Endothelial cell of umbilical vein (primary cell): ENCODE results near the gene COA3. TPM values are rescaled to one million over a fixed set of nuclear protein-coding genes. Genes with fewer than 3 reads are reported as not detected.

Experiments
- BruUV-seq: library from RNA; stranded (reverse); fragments of 400-500 nt; replicated peaks from 2 replicates; lab custom pipeline; 2021; lab: Mats Ljungman, UMichigan
- CTCF ChIA-PET: fragments of 300-600, 350-600 bp; sonication (Branson Sonifier 250); formaldehyde crosslinking; loops from one replicate; lab custom pipeline; 2021; ENCODE audit warnings: antibody characterized with exemption, inconsistent platforms; lab: Charles Lee
- POLR2A ChIA-PET: fragments of 300-600, 350-600 bp; sonication (Branson Sonifier 250); formaldehyde crosslinking; loops from one replicate; lab custom pipeline; 2021; ENCODE audit warnings: antibody characterized with exemption, inconsistent platforms; lab: Charles Lee
- DNase-seq: peaks from one replicate; pipeline ENCODE4 v3.0.0-alpha.2; 2011; ENCODE audit warnings: low read depth, low spot score
- FAIRE-seq: peaks from 2 replicates; lab custom pipeline; 2011; peaks lifted over from hg19 to GRCh38; lab: Jason Lieb, UNC
- H2AFZ ChIP-seq: 2 replicates; pipeline ENCODE4 v1.6.0; 2012; ENCODE audit warnings: low read depth, low read length, control low read depth, inconsistent platforms
- H3K27ac ChIP-seq: 2 replicates; pipeline ENCODE4 v1.5.1; 2011; ENCODE audit warnings: low read depth, mild to moderate bottlenecking, control low read depth, low read length, moderate library complexity; ENCODE audit not compliant: insufficient read depth
- H3K27me3 ChIP-seq, 2 experiments: 2 replicates each; pipeline versions ENCODE4 v1.6.0 to v1.6.1; 2011; ENCODE audit warnings: low read length in 2 of 2, mixed read lengths in 1 of 2; ENCODE audit not compliant: control insufficient read depth in 2 of 2, insufficient read depth in 2 of 2
- H3K36me3 ChIP-seq, 2 experiments: 2 replicates in 1 of 2; 3 replicates in 1 of 2; pipeline ENCODE4 v1.5.1; 2011; ENCODE audit warnings: low read length in 2 of 2, mild to moderate bottlenecking in 1 of 2, moderate library complexity in 1 of 2; ENCODE audit not compliant: control insufficient read depth in 2 of 2, insufficient read depth in 2 of 2; ENCODE audit errors: extremely low read depth in 1 of 2
- H3K4me1 ChIP-seq: 3 replicates; pipeline ENCODE4 v1.5.1; 2011; ENCODE audit warnings: mild to moderate bottlenecking, low read length; ENCODE audit not compliant: control insufficient read depth, insufficient read depth; ENCODE audit errors: extremely low read depth
- H3K4me2 ChIP-seq: 2 replicates; pipeline ENCODE4 v1.6.1; 2011; ENCODE audit warnings: low read length, control low read depth, mixed read lengths; ENCODE audit not compliant: insufficient read depth
- H3K4me3 ChIP-seq, 3 experiments: fragments of 200-600 bp in 1 of 3; sonication (generic), shearing (Covaris generic) in 1 of 3; replicated peaks in 1 of 3; 2 replicates each; pipeline ENCODE4 v1.5.1; 2011 to 2016; ENCODE audit warnings: control low read depth in 3 of 3, low read length in 3 of 3, mild to moderate bottlenecking in 2 of 3, inconsistent platforms in 1 of 3, low read depth in 1 of 3, moderate library complexity in 1 of 3; ENCODE audit not compliant: insufficient read depth in 1 of 3
- H3K79me2 ChIP-seq: 2 replicates; pipeline ENCODE4 v1.6.0; 2012; ENCODE audit warnings: low read length, inconsistent platforms; ENCODE audit not compliant: control insufficient read depth, insufficient read depth
- H3K9ac ChIP-seq: replicated peaks from 2 replicates; pipeline ENCODE3; 2011; ENCODE audit warnings: low read length, control low read depth; ENCODE audit not compliant: insufficient read depth; ENCODE audit errors: extremely low read depth
- H3K9me1 ChIP-seq: replicated peaks from 3 replicates; pipeline ENCODE4 v1.6.0; 2011; ENCODE audit warnings: mild to moderate bottlenecking, low read length; ENCODE audit not compliant: control insufficient read depth, insufficient read depth; ENCODE audit errors: extremely low read depth
- H3K9me3 ChIP-seq: replicated peaks from 2 replicates; pipeline ENCODE4 v1.5.1; 2012; ENCODE audit warnings: low read length, inconsistent platforms; ENCODE audit not compliant: control insufficient read depth, insufficient read depth
- H4K20me1 ChIP-seq: replicated peaks from 2 replicates; pipeline ENCODE3; 2011; ENCODE audit warnings: mild to moderate bottlenecking, low read length; ENCODE audit not compliant: control insufficient read depth, insufficient read depth; ENCODE audit errors: extremely low read depth
- EZH2 ChIP-seq: IDR thresholded peaks from 2 replicates; pipeline ENCODE4 v1.6.1; 2012; ENCODE audit warnings: borderline replicate concordance, low read depth, mild to moderate bottlenecking, moderate library complexity, low read length, inconsistent platforms; ENCODE audit not compliant: severe bottlenecking
- FOS ChIP-seq: IDR thresholded peaks from 2 replicates; pipeline ENCODE4 v1.6.1; 2011; ENCODE audit warnings: mild to moderate bottlenecking, low read length, moderate library complexity, borderline replicate concordance; ENCODE audit not compliant: insufficient read depth
- GATA2 ChIP-seq: IDR thresholded peaks from 2 replicates; pipeline ENCODE4 v1.7.0; 2011; ENCODE audit warnings: low read depth, mild to moderate bottlenecking, moderate library complexity, mixed read lengths, low read length; ENCODE audit not compliant: insufficient read length, insufficient read depth
- JUN ChIP-seq: IDR thresholded peaks from 2 replicates; pipeline ENCODE4 v1.6.1; 2011; ENCODE audit warnings: borderline replicate concordance, low read depth; ENCODE audit not compliant: insufficient read length, insufficient read depth
- MAX ChIP-seq: IDR thresholded peaks from 2 replicates; pipeline ENCODE4 v1.6.1; 2011; ENCODE audit not compliant: insufficient read depth, insufficient read length
- MYC ChIP-seq: IDR thresholded peaks from one replicate; pipeline ENCODE4 v1.6.1; 2011; ENCODE audit warnings: mild to moderate bottlenecking, low read depth, low read length
- POLR2A ChIP-seq: IDR thresholded peaks from 2 replicates; pipeline ENCODE4 v1.6.1; 2012; ENCODE audit warnings: low read depth, mild to moderate bottlenecking, control low read depth, low read length
- POLR2AphosphoS5 ChIP-seq: IDR thresholded peaks from 2 replicates; pipeline ENCODE4 v1.6.1; 2012; ENCODE audit warnings: low read depth, mild to moderate bottlenecking, control low read depth, low read length, moderate library complexity; ENCODE audit not compliant: insufficient read depth
- dilution Hi-C: fragments of 300-500 bp; cut with MboI; formaldehyde crosslinking; loops from one replicate; pipeline ENCODE4 v1.15.0; 2019; ENCODE audit warnings: low sequenced_read_pairs; ENCODE audit not compliant: extremely low pct_ligation_motif_present
- intact Hi-C: fragments of 100-400 bp; cut with micrococcal nuclease; formaldehyde crosslinking; loops from one replicate; pipeline ENCODE4 v1.10.0; 2022
- polyA plus RNA-seq, 4 experiments: library from polyadenylated mRNA; depleted of rRNA in 3 of 4; stranded (reverse) in 3 of 4; unstranded in 1 of 4; fragments of >200 nt; gene quantifications; 2 replicates each; pipeline versions ENCODE4 v1.2.1 to v1.2.3, GENCODE V29; 2011 to 2012; ENCODE audit warnings: missing spikeins in 1 of 4
- total RNA-seq: library from RNA; stranded (reverse); gene quantifications from 2 replicates; pipeline ENCODE4 v1.2.3, GENCODE V29; 2021
- TF ChIP-seq, protein P1 (sequence below), 2 donors: IDR thresholded peaks; 1 replicate in 1 of 2; 2 replicates in 1 of 2; pipeline ENCODE4 v1.5.1; 2011; ENCODE audit warnings: low read length in 2 of 2, mild to moderate bottlenecking in 2 of 2, moderate library complexity in 2 of 2, control low read depth in 1 of 2, inconsistent platforms in 1 of 2, low read depth in 1 of 2; ENCODE audit not compliant: insufficient read depth in 1 of 2; ENCODE audit errors: extremely low read depth in 1 of 2

COA3 gene
- total and polyA plus RNA-seq, 2 donors (not counting 3 experiments of a cell fraction or from before 2014, with no cell fraction given), result 56.6 to 126 TPM

GRCh38 chr17:42832934-42833766 is 34.6 kb upstream of the COA3 start, which contains the start of gene PSME3:
Gene PSME3, plus strand, starts transcription at chr17:42833397. Its CDS starts 235 bp downstream, at chr17:42833632.
- peak within 1 kb of the TSS; percentile 58 to 81 (median 80) for H3K4me3 ChIP-seq
- peak within 1 kb of the TSS; percentile 68 for H2AFZ ChIP-seq
- H3K9me1 ChIP-seq, result no peaks in the 10 kb centered on the region
- DNase-seq, result peak; percentile 91
- FAIRE-seq, result peak; percentile 76
- peak; percentile 91 for TF ChIP-seq POLR2A
- no peak for TF ChIP-seq JUN
- no peak for TF ChIP-seq GATA2
- no peak for TF ChIP-seq EZH2
- TF ChIP-seq POLR2AphosphoS5, result peak; percentile 94
- peak; percentile 99 for TF ChIP-seq MYC
- TF ChIP-seq FOS, result no peak
- TF ChIP-seq, protein P1, sequence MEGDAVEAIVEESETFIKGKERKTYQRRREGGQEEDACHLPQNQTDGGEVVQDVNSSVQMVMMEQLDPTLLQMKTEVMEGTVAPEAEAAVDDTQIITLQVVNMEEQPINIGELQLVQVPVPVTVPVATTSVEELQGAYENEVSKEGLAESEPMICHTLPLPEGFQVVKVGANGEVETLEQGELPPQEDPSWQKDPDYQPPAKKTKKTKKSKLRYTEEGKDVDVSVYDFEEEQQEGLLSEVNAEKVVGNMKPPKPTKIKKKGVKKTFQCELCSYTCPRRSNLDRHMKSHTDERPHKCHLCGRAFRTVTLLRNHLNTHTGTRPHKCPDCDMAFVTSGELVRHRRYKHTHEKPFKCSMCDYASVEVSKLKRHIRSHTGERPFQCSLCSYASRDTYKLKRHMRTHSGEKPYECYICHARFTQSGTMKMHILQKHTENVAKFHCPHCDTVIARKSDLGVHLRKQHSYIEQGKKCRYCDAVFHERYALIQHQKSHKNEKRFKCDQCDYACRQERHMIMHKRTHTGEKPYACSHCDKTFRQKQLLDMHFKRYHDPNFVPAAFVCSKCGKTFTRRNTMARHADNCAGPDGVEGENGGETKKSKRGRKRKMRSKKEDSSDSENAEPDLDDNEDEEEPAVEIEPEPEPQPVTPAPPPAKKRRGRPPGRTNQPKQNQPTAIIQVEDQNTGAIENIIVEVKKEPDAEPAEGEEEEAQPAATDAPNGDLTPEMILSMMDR (IDR thresholded peaks at IDR 0.05; ENCODE audit: extremely low read depth in 1 of 2, insufficient read depth in 1 of 2, low read depth in 1 of 2, low read length in 2 of 2), result no peak
- TF ChIP-seq MAX, result peak; percentile 98
- peaks cover 17% of the 10 kb centered on the region for H3K4me1 ChIP-seq
- H3K27ac ChIP-seq, result peak within 1 kb of the TSS; percentile 71
- intact Hi-C loops (loop anchor here (1.0 kb wide), 1 partner anchor 35 kb away; the partner anchor contains the start of genes CNTD1 and COA3), dilution Hi-C loops (no loop called here)
- TSS peak; percentile 89 for BruUV-seq
- H3K36me3 ChIP-seq, result peaks cover 8 to 9% of the 10 kb centered on the region in 2 experiments
- no peaks in the 10 kb centered on the region for H3K9me3 ChIP-seq
- H4K20me1 ChIP-seq, result no peaks in the 10 kb centered on the region
- H3K4me2 ChIP-seq, result peak within 1 kb of the TSS; percentile 73
- H3K9ac ChIP-seq, result peak within 1 kb of the TSS; percentile 86
- H3K79me2 ChIP-seq, result peaks cover 26% of the 10 kb centered on the region
- ChIA-PET CTCF (interaction anchor here (0.5 to 3.0 kb wide), 6 partner anchors 9 to 165 kb away, joined by 3 to 18 read pairs (median 4); partner anchors contain the start of genes BECN1 and RPL27), POLR2A (no interaction called here)
- H3K27me3 ChIP-seq, result peaks cover 0 to 4% of the 10 kb centered on the region in 2 experiments
